K562 (cell line): ENCODE data around the gene TCF12. TPM values are rescaled to one million over a fixed set of nuclear protein-coding genes. Genes with fewer than 3 reads are reported as not detected.
A peak's percentile ranks its signal among the peaks of the same experiment; 100 is the strongest.

Experiments used
- ATAC-seq: fragments of 200-7000 bp; cut with Tn5 transposase; 3 replicates; pipeline ENCODE4 v1.9.1; 2020; ENCODE audit warnings: moderate library complexity
- BruUV-seq: library from RNA; stranded (reverse); fragments of 400-500 nt; replicated peaks from 2 replicates; lab custom pipeline; 2021; lab: Mats Ljungman, UMichigan
- CTCF ChIA-PET: fragments of 300-600 bp; formaldehyde crosslinking; extraction: SDS; loops from one replicate; lab custom pipeline; 2021; ENCODE audit warnings: low intra/inter-chr PET ratio; lab: Yijun Ruan, JAX
- POLR2A ChIA-PET: fragments of 300-600, 350-650 bp; sonication (Branson Sonifier 250); formaldehyde crosslinking; extraction: SDS; loops from one replicate; lab custom pipeline; 2021; ENCODE audit warnings: antibody characterized with exemption, inconsistent platforms; lab: Yijun Ruan, JAX
- DNase-seq, 4 experiments: peaks; one replicate each; pipeline versions ENCODE4 v3.0.0 to v3.0.0-alpha.2; 2011 to 2018; ENCODE audit warnings: low spot score in 3 of 4, mixed read lengths in 3 of 4; ENCODE audit errors: extremely low read depth in 1 of 4
- FAIRE-seq: peaks from 2 replicates; lab custom pipeline; 2011; peaks lifted over from hg19 to GRCh38; lab: Jason Lieb, UNC
- H2AFZ ChIP-seq: 2 replicates; pipeline ENCODE4 v1.6.0; 2011; ENCODE audit warnings: low read depth, low read length, control low read depth, inconsistent platforms
- H3K27ac ChIP-seq: fragments of 200-600 bp; 3 replicates; pipeline ENCODE4 v1.8.0; 2011; ENCODE audit warnings: low read depth, mild to moderate bottlenecking, control low read depth, inconsistent platforms, low read length, moderate library complexity, mixed read lengths; ENCODE audit errors: extremely low read depth
- H3K27me3 ChIP-seq, 2 experiments: fragments of 300-600 bp in 1 of 2; 2 replicates in 1 of 2; 3 replicates in 1 of 2; pipeline versions ENCODE4 v1.6.0 to v1.8.0; 2011; ENCODE audit warnings: inconsistent platforms in 2 of 2, low read length in 2 of 2, mild to moderate bottlenecking in 1 of 2, mixed read lengths in 1 of 2, moderate library complexity in 1 of 2; ENCODE audit not compliant: control insufficient read depth in 2 of 2, insufficient read depth in 2 of 2
- H3K36me3 ChIP-seq: fragments of 300-600 bp; 3 replicates; pipeline ENCODE4 v1.8.0; 2011; ENCODE audit warnings: mild to moderate bottlenecking, low read length, inconsistent platforms; ENCODE audit not compliant: control insufficient read depth, insufficient read depth
- H3K4me1 ChIP-seq, 2 experiments: fragments of 200-600 bp in 1 of 2; replicated peaks in 1 of 2; 2 replicates in 1 of 2; 3 replicates in 1 of 2; pipeline versions ENCODE4 v1.5.1 to v1.8.0; 2011; ENCODE audit warnings: inconsistent platforms in 2 of 2, low read length in 2 of 2, mild to moderate bottlenecking in 1 of 2, mixed read lengths in 1 of 2, moderate library complexity in 1 of 2; ENCODE audit not compliant: control insufficient read depth in 2 of 2, insufficient read depth in 2 of 2
- H3K4me2 ChIP-seq: 2 replicates; pipeline ENCODE4 v1.6.1; 2011; ENCODE audit warnings: low read length, control low read depth, inconsistent platforms, mixed read lengths; ENCODE audit not compliant: insufficient read depth
- H3K4me3 ChIP-seq: fragments of 200-600 bp; sonication (generic), shearing (Covaris generic); 2 replicates; pipeline ENCODE4 v1.5.1; 2016; ENCODE audit warnings: control low read depth, inconsistent platforms
- H3K79me2 ChIP-seq: fragments of 200-600 bp; 3 replicates; pipeline ENCODE4 v1.8.0; 2011; ENCODE audit warnings: low read length, inconsistent platforms; ENCODE audit not compliant: control insufficient read depth, insufficient read depth
- H3K9ac ChIP-seq, 2 experiments: 2 replicates each; pipeline versions ENCODE4 v1.6.0 to v1.6.1; 2011; ENCODE audit warnings: low read depth in 2 of 2, low read length in 2 of 2, control low read depth in 1 of 2, inconsistent platforms in 1 of 2, mild to moderate bottlenecking in 1 of 2, mixed read lengths in 1 of 2; ENCODE audit not compliant: insufficient read depth in 1 of 2
- H3K9me1 ChIP-seq: one replicate; pipeline ENCODE4 v1.6.0; 2011; ENCODE audit warnings: inconsistent platforms, mild to moderate bottlenecking, low read length, moderate library complexity; ENCODE audit not compliant: control insufficient read depth, insufficient read depth
- H3K9me3 ChIP-seq: replicated peaks from 2 replicates; pipeline ENCODE4 v1.5.1; 2011; ENCODE audit warnings: low read depth, low read length, inconsistent platforms; ENCODE audit not compliant: control insufficient read depth, insufficient read depth
- H4K20me1 ChIP-seq: replicated peaks from 2 replicates; pipeline ENCODE4 v1.6.1; 2011; ENCODE audit warnings: low read length, inconsistent platforms, mixed read lengths; ENCODE audit not compliant: control insufficient read depth, insufficient read depth
- CBX5 ChIP-seq: IDR thresholded peaks from 2 replicates; pipeline ENCODE4 v1.6.1; 2014; ENCODE audit warnings: low read depth, borderline replicate concordance
- ELF2 ChIP-seq: fragments of 250-450 bp; sonication (Bioruptor Pico); IDR thresholded peaks from 2 replicates; pipeline ENCODE4 v1.5.0; 2021; ENCODE audit warnings: mild to moderate bottlenecking
- FOXJ2 ChIP-seq: fragments of 200-800 bp; sonication (Bioruptor generic); IDR thresholded peaks from 2 replicates; pipeline ENCODE4 v1.6.1; 2016; ENCODE audit warnings: missing genetic modification characterization, missing compliant biosample characterization
- HNRNPUL1 ChIP-seq: fragments of 200-400 bp; formaldehyde crosslinking; IDR thresholded peaks from 2 replicates; pipeline ENCODE4 v1.6.1; 2017; ENCODE audit warnings: low read length
- RFX7 ChIP-seq: fragments of 250-450 bp; sonication (Bioruptor Pico); IDR thresholded peaks from 2 replicates; pipeline ENCODE4 v1.5.1; 2021; ENCODE audit warnings: mild to moderate bottlenecking
- ZNF263 ChIP-seq: sonication (generic); formaldehyde crosslinking; IDR thresholded peaks from 2 replicates; pipeline ENCODE4 v1.8.0; 2022; ENCODE audit warnings: mild to moderate bottlenecking, missing genetic modification reagents, borderline replicate concordance
- WGBS: fragments of 100-300 bp; shearing (Covaris generic); methylation state at CpG from one replicate; pipeline ENCODE4 v1.1.6; 2016; ENCODE audit warnings: low coverage, mixed read lengths; ENCODE audit not compliant: insufficient coverage; ENCODE audit errors: missing lambda C conversion rate; 5-methylcytosine and 5-hydroxymethylcytosine counted together
- in situ Hi-C: fragments of 300-500 bp; cut with MboI; formaldehyde crosslinking; loops from 4 replicates; pipeline ENCODE4 v1.15.0; 2018; ENCODE audit warnings: inconsistent platforms, mixed read lengths
- intact Hi-C: fragments of 100-400 bp; cut with micrococcal nuclease; formaldehyde crosslinking; loops from 2 replicates; pipeline ENCODE4 v1.14.2; 2022
- polyA plus RNA-seq, 8 experiments: library from polyadenylated mRNA; depleted of rRNA in 4 of 8; stranded (reverse) in 5 of 8; unstranded in 3 of 8; fragments of >200 nt; fragmentation: Nextera tagmentation in 2 of 8; fragmentation: Illumina TruSeq in 1 of 8; extraction: Ambion mirVana in 2 of 8; extraction: Trizol in 1 of 8; gene quantifications; 2 replicates each; pipeline versions ENCODE4 v1.2.1 to v1.2.3, GENCODE V29; 2011 to 2014; ENCODE audit warnings: inconsistent platforms in 1 of 8, missing spikeins in 1 of 8
- total RNA-seq, 7 experiments: library from RNA; depleted of rRNA in 6 of 7; stranded (reverse); fragments of >200 nt in 6 of 7; fragmentation: Illumina TruSeq in 2 of 7; extraction: Trizol in 2 of 7; gene quantifications; 2 replicates each; pipeline versions ENCODE4 v1.2.1 to v1.2.3, GENCODE V29; 2011 to 2021; ENCODE audit warnings: low replicate concordance in 1 of 7
- TF ChIP-seq, protein P1 (sequence below), 2 experiments: fragments of 450-650 bp in 1 of 2; sonication (generic) in 1 of 2; formaldehyde crosslinking in 1 of 2; IDR thresholded peaks; 2 replicates each; pipeline versions ENCODE4 v1.7.1 to v1.9.0; 2016 to 2022; ENCODE audit warnings: inconsistent platforms in 1 of 2, mild to moderate bottlenecking in 1 of 2, missing genetic modification reagents in 1 of 2

TCF12 gene
- total and polyA plus RNA-seq, 9 of the 15 experiments (the other 6 are each of a cell fraction or from before 2014, with no cell fraction given), result 10.5 to 132 (median 52.9) TPM

DNA sequence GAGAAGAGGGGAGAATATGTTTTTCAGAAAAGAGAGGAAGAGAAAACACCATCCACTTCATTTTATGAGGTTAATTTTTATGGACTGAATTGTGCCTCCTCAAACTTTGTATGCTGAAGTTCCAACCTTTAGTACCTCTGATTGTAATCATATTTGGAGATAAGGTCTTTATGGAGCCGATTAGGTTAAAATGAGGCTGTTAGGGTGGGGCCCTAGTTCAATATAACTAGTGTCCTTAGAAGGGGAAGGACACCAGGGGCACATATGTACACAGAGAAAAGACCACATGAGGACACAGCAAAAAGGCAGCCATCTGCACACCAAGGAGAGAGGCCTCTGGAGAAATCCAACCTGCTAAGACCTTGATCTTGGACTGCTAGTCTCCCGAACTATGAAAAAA lies 38.9 kb upstream of the TCF12 start:
- no peak for FAIRE-seq
- no peaks in the 10 kb centered on the region for H3K9me3 ChIP-seq
- no peak overlapping the region for H3K27ac ChIP-seq
- H3K36me3 ChIP-seq, result no peaks in the 10 kb centered on the region
- no peak for DNase-seq
- H3K4me2 ChIP-seq, result no peak overlapping the region
- WGBS, result 26% methylated on average over 2 of the region's 2 CpGs
- H2AFZ ChIP-seq, result peak overlapping the region; percentile 34; the same call in 1 of the 2 replicates
- TF ChIP-seq ZNF263 (CRISPR knock-in tag) (no peak), ELF2 (no peak), HNRNPUL1 (no peak)
- TF ChIP-seq, all 486 proteins: peak for 0
- Histone ChIP-seq H4K20me1 (no peaks in the 10 kb centered on the region), H3K4me3 (no peak overlapping the region), H3K27me3 (no peaks in the 10 kb centered on the region), H3K4me1 (peaks cover 0 to 3% of the 10 kb centered on the region in 2 experiments; a peak in 2 of 5 replicates), H3K9me1 (no peaks in the 10 kb centered on the region), H3K79me2 (no peaks in the 10 kb centered on the region), H3K9ac (no peak overlapping the region)
- POLR2A ChIA-PET, result no interaction called here
- intact Hi-C loops, result no loop called here
- no peak for ATAC-seq
- CTCF ChIA-PET, result no interaction called here
- in situ Hi-C loops, result no loop called here
- no TSS peak for BruUV-seq

DNA sequence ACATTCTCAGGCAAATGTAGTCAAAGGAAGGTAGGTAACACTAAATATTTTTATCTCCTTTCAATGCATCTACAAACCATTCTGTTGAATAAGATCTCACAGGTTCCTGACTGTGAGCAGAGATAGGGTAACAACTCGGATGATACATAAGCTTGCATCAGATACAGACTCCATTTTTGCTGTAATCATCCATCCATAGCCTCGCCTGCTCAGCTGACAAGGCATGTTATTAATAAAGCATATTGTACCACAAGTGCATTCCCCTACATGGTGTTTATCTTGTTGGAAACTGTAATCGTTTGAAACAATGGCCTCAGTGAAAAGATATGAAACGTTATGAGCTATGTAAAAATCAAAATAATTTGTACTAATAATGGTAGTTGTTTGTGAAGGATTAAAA lies 35.4 kb upstream of the TCF12 start:
- H3K27ac ChIP-seq, result no peak overlapping the region
- H3K27me3 ChIP-seq, result no peaks in the 10 kb centered on the region
- H3K4me2 ChIP-seq, result no peak overlapping the region
- peak in 1 of 4 experiments; percentile 11 for DNase-seq
- WGBS, result 5% methylated on average over 4 of the region's 4 CpGs
- peaks cover 8 to 26% of the 10 kb centered on the region in 2 experiments; a peak in 4 of 5 replicates for H3K4me1 ChIP-seq
- no TSS peak for BruUV-seq
- H3K79me2 ChIP-seq, result peaks cover 4% of the 10 kb centered on the region; the same call in 1 of the 3 replicates
- H3K9me3 ChIP-seq, result no peaks in the 10 kb centered on the region
- ChIA-PET CTCF (no interaction called here), POLR2A (interaction anchor here (1.0 kb wide), 1 partner anchor 9 kb away, joined by 3 read pairs; no protein-coding TSS in a partner anchor)
- no peak overlapping the region for H3K4me3 ChIP-seq
- H3K36me3 ChIP-seq, result no peaks in the 10 kb centered on the region
- H3K9me1 ChIP-seq, result no peaks in the 10 kb centered on the region
- H3K9ac ChIP-seq, result no peak overlapping the region
- in situ Hi-C loops, result no loop called here
- H4K20me1 ChIP-seq, result no peaks in the 10 kb centered on the region
- no peak for ATAC-seq
- FAIRE-seq, result no peak
- H2AFZ ChIP-seq, result peak overlapping the region; percentile 18; the same call in 1 of the 2 replicates
- intact Hi-C loops, result no loop called here
- TF ChIP-seq CBX5 (no peak), FOXJ2 (tag) (peak; percentile 36; the same call in 1 of the 2 replicates), RFX7 (CRISPR knock-in tag) (no peak)
- TF ChIP-seq, protein P1, sequence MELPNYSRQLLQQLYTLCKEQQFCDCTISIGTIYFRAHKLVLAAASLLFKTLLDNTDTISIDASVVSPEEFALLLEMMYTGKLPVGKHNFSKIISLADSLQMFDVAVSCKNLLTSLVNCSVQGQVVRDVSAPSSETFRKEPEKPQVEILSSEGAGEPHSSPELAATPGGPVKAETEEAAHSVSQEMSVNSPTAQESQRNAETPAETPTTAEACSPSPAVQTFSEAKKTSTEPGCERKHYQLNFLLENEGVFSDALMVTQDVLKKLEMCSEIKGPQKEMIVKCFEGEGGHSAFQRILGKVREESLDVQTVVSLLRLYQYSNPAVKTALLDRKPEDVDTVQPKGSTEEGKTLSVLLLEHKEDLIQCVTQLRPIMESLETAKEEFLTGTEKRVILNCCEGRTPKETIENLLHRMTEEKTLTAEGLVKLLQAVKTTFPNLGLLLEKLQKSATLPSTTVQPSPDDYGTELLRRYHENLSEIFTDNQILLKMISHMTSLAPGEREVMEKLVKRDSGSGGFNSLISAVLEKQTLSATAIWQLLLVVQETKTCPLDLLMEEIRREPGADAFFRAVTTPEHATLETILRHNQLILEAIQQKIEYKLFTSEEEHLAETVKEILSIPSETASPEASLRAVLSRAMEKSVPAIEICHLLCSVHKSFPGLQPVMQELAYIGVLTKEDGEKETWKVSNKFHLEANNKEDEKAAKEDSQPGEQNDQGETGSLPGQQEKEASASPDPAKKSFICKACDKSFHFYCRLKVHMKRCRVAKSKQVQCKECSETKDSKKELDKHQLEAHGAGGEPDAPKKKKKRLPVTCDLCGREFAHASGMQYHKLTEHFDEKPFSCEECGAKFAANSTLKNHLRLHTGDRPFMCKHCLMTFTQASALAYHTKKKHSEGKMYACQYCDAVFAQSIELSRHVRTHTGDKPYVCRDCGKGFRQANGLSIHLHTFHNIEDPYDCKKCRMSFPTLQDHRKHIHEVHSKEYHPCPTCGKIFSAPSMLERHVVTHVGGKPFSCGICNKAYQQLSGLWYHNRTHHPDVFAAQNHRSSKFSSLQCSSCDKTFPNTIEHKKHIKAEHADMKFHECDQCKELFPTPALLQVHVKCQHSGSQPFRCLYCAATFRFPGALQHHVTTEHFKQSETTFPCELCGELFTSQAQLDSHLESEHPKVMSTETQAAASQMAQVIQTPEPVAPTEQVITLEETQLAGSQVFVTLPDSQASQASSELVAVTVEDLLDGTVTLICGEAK (IDR thresholded peaks at IDR 0.05), result peak; percentile 60
- TF ChIP-seq, protein P1 (CRISPR knock-in tag; IDR thresholded peaks at IDR 0.05), result no peak
